GM12891 (cell line): ENCODE measurements around the gene TMEM252.

Experiments used
- POLR2A ChIP-seq: IDR thresholded peaks from 2 replicates; pipeline ENCODE4 v1.6.1; 2011; ENCODE audit warnings: low read depth, low read length, control low read depth
- POLR2AphosphoS5 ChIP-seq: IDR thresholded peaks from 2 replicates; pipeline ENCODE4 v1.6.1; 2011; ENCODE audit warnings: low read depth, low read length, control low read depth

DNA sequence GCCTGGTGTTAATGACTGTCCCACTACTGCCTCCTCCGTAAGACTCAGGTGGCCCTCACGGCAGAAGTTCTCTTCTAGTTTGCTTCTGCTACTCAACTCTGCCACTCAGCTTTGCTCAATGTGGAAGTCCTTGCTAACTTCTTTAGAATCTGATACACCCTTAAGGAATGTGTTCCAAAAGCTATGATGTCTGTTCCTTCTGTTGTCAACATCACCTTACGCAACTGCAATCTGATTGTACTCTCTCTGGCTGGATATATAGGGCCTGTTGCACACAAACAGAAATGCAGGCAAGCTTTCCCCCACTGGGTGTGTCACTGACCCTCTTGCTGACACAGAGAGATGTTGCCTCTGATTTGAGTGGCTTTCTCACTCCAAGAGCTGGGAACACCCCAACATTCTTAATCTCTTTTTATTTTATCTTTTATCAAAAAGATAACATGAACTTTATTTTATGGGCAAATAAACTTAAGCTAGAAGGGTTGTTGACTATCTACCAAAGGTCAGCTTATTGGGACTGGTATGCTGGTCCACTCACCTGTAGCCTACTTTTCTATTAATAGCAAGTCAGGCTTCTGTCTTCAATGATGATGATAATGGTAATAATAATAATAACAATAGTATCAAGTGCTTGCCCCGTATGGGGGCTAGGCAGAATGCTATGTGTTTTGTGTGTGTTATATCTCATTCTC, 25.2 kb downstream of the TMEM252 start:
- TF ChIP-seq POLR2A = no peak
- no peak for TF ChIP-seq POLR2AphosphoS5
